Mammary epithelial cell (primary cell): ENCODE data around the gene DOCK10.

Source experiments
- EZH2 ChIP-seq: IDR thresholded peaks from 2 replicates; pipeline ENCODE4 v1.6.1; 2012; ENCODE audit warnings: low read length, inconsistent platforms, borderline replicate concordance
- TF ChIP-seq, protein P1 (sequence below), 2 donors: IDR thresholded peaks in 1 of 2; conservative IDR thresholded peaks in 1 of 2; 2 replicates each; pipeline ENCODE4 v1.5.1; 2011 to 2012; ENCODE audit warnings: inconsistent platforms in 2 of 2, low read length in 2 of 2, mild to moderate bottlenecking in 2 of 2, control low read depth in 1 of 2, low read depth in 1 of 2; ENCODE audit not compliant: insufficient read depth in 1 of 2; ENCODE audit errors: extremely low read depth in 1 of 2

DNA sequence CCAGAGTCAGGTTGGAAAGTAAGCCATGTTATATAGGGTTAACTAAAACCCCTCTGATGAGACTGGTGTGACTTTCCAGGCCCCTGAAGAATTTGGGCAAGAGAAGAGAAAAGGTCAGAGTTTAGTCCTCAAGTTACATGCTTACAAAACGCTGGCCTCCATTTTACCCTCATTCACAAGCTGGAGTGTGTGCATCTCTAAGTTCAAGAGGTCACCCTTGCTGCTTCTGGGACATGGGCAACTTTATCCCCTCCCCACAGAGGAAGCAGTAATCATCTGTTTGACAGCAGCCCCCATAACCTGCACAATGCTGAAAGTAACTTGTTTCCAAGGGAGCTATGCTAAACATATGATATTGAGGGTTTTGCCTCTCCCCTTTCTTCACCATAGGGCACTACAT, 240.9 kb downstream of the DOCK10 start:
- TF ChIP-seq, protein P1, sequence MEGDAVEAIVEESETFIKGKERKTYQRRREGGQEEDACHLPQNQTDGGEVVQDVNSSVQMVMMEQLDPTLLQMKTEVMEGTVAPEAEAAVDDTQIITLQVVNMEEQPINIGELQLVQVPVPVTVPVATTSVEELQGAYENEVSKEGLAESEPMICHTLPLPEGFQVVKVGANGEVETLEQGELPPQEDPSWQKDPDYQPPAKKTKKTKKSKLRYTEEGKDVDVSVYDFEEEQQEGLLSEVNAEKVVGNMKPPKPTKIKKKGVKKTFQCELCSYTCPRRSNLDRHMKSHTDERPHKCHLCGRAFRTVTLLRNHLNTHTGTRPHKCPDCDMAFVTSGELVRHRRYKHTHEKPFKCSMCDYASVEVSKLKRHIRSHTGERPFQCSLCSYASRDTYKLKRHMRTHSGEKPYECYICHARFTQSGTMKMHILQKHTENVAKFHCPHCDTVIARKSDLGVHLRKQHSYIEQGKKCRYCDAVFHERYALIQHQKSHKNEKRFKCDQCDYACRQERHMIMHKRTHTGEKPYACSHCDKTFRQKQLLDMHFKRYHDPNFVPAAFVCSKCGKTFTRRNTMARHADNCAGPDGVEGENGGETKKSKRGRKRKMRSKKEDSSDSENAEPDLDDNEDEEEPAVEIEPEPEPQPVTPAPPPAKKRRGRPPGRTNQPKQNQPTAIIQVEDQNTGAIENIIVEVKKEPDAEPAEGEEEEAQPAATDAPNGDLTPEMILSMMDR (conservative IDR thresholded peaks at IDR 0.05 in 1 of 2, IDR thresholded peaks at IDR 0.05 in 1 of 2; ENCODE audit: extremely low read depth in 1 of 2, insufficient read depth in 1 of 2, low read depth in 1 of 2, low read length in 2 of 2), result no peak
- no peak for TF ChIP-seq EZH2
